GM19351 (cell line): ENCODE measurements around the gene PDE2A.

Source experiments
- ATAC-seq: cut with Tn5 transposase; IDR thresholded peaks from one replicate; pipeline ENCODE4 v1.9.1; 2021; ENCODE audit warnings: mild to moderate bottlenecking, moderate library complexity; ENCODE audit not compliant: unreplicated experiment

PDE2A gene

DNA sequence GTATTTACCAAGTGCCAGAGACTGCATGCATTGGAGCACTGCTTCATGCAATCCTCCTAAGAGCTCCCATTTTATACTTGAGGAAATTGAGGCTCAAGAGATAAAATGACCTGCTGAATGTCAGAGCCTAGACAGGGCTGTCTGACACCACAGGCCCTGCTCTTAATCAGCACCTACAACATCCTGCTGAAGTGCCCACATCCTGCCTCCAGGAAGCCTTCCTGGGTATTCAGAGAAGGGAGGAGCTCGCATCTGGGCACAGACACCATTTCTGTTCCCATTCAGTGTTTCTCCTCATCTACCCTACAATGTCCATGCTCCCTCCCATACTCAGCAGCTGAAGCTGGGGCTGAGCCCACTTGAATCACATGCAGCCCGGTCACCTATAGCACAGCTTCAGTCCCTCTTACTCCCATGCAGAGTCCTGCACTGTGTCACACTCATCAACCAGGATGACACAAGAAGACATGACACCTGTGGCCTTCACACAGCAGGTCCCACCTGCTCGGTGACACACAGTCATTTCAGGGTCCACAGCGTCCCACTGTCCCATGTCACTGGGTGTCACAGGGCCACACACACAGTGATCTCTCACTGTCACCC is 53.1 kb downstream of the PDE2A start:
- no peak for ATAC-seq

DNA sequence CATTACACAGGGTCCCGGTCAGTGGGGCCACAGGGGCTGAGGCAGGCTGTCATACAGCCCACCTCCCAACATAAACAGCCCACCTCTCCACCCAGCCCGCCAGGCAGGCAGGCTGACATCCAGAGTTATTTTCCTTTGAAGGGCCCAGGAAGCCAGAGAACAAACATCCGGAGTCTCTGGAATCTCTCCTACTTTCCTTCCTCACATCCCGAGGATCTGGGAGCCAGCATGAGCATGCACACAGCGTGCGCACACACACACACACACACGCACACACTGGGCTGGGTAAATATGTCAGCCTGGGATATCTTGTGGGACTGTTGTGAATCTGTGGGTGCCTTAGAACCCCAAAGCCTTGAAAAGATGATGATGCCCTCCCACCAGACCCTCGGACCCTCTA is 55.4 kb downstream of the PDE2A start:
- no peak for ATAC-seq

DNA sequence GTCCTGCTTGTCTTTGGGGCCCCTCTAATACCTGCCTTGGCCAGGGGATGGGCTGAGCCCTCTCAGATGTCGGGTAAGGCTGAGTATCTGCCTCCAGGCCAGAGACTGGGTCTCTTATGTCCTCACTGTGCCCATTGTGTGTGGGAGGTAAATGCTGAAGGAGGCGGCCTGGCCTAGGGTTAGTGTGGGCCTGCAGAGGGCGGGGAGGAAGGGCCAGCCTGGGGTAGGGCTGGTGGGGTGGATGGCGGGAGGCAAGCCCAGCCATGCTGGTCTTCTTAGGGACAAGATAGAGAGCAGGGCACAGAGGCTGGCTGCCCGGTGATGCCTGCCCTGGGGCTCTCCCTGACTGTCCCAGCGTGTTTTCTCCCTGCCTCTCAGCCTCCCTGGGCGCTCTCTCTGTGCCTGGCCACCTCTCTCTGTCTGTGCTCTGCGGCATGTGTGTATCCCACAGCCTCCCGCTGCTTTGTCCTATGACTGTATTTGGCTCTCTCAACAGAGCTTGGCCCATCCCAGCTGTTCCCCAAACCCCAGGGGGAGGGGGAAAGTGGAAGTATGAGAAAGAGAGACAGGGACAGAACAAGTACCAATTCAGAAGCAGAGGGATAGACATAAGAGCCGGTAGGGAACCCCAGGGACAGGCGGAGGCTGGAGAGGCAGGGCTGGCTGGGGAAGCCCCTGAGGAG is 57.0 kb downstream of the PDE2A start:
- ATAC-seq, result no peak

DNA sequence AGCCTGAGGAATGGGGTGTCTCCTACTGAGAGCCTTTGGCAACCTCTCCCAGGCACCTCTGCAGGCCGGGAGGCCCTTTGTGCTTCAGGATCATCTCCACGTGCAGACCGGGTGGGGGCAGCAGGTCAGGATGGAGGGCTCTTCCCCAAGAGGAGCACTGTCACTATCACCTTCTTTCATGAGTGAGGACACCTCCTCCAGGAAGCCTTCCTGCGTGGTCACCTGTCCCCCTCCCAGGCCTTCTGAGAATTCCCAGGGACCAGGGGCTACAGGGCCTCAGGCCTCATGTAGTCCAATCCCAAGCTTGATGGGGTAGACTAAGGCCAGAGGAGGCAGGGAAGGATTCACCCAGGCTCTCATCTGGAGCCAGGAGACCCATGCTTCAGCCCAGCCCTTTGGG is 57.6 kb downstream of the PDE2A start:
- no peak for ATAC-seq

GRCh38 chr11:72615329-72615728 is 58.9 kb downstream of the PDE2A start:
- ATAC-seq, result no peak

GRCh38 chr11:72614381-72614780 is 59.8 kb downstream of the PDE2A start:
- no peak for ATAC-seq

DNA sequence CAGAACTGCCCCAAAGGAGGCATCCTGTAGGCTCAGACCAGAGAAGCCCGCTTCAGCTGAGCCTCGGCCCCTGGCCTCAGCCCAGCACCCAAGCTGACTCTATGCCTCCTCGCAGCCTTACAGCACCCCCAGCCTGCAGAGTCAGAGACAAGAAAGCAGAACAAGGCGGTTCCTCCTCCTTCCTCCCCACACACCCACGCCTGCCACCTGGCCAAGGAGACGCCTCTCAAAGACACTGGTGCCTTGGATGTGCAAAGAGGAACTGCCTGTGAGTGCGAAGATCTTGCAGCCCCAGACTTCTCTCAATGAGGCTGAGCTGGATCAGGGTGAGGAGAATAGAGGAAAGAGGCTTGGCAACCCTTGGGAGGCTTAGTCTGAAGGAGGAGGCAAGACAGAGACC is 60.2 kb downstream of the PDE2A start:
- peak; percentile 96 for ATAC-seq

DNA sequence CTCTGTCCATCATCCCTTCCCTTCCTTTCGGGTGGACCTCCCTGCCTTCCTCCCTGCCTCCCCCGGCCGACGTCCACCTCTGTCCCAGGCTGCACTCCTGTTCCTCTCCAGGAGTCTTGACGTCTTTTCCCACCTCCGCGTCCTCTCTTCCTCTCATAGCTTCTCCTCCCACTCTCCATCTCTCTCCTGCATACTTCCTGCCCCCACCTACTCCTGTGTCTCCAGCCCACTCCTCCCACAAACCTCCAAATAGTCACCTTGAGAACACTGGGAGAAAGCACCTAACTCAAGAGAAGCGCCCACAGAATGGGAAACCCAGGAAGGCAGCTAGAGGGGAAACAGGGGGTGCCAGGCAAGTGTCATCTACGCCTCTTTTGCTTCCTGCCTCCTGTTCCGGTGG is 60.8 kb downstream of the PDE2A start:
- ATAC-seq, result no peak

DNA sequence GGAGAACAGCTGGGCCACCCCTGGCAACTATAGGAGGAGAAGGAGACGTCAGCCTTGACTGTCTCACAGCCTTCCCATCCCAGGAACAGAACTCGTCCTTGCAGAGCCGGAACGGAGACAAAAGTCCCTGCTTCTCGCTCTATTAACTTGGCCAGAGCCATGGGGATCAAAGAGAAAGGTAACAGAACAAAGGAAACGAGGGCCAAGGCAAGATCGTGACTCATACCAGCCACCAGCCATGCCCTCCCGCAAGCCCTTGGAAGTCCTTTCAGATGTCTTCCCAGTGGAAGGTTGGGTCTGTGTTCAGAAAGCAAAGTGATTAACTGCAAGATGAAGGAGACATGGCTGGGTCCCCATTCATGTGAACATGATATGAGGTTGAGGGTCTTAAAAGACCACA is 64.7 kb downstream of the PDE2A start:
- ATAC-seq, result no peak

DNA sequence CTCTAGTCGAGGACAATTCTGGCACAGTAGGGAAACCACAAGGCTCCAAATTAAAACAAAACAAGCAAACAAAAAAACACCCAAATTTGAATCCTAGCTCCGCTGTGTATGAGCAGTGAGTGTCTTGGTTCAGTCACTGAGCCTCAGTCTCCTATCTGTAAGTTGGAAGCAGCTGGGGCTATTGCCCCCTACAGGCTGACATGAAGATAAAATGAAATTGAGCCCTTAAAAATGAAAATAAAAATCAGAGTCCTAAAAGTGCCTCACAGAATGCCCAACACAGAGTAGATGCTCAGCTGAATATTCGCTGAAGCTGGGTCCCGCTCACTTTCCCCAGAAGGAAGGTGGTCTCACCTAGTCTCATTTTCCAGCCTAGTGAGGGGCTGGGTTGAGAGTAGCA is 65.2 kb downstream of the PDE2A start:
- ATAC-seq, result no peak

DNA sequence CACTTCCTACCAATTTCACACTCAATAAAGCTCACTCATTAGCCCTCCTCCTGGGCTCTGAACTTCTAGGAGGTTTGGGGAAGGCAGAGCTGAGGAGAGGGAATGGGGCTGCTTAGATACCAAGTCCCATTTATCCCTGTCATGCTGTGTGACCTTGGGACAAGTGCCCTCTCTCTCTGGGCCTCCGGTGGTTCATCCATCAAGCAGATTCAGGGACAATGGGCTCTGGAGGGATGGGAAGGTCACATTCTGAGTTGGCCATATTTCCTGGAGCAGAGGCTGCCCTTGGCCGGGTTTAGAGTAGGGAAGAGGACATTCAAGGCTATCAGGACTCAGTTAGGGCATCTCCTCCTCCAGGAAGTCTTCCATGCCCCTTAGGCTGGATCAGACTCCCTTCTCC is 66.7 kb downstream of the PDE2A start:
- no peak for ATAC-seq

- no peak for ATAC-seq
Observed at GRCh38 chr11:72606748-72607468, 67.3 kb downstream of the PDE2A start.

- ATAC-seq, result no peak
Observed at GRCh38 chr11:72605973-72606747, 68.1 kb downstream of the PDE2A start.

- no peak for ATAC-seq
Observed at GRCh38 chr11:72604256-72604655, 70.0 kb downstream of the PDE2A start.

DNA sequence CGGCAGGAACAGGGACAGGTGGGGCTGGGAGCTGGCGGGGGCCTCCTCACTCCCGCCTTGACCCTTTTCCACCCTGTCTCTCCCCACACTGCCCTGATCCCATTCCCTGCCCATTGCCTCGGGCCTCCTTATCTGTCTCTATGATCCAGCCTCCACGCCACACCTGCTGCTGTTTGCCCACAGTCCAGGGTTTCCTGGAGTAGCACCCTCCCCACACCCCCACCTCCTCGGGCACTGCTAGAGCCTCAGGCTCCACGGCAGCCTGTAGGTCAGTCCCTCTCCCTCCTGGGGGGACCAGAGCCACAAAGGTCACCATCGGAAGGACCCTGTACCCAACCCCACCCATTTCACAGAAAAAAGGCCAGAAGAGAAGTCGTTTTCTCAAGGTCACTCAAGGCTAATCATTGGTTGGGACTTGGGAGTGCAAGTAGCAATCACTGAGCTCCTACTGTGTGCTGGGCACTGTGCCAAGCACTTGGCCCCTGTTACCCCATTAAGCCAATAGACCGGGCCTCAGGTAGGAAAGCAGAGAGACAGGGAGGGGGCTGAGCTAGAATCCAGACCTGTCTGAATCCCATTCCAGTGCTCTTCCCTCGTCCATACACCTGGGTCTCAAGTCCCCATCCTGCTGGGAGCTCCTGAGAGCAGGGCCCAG is 71.8 kb downstream of the PDE2A start:
- no peak for ATAC-seq

- ATAC-seq, result no peak
Observed at GRCh38 chr11:72600557-72600956, 73.7 kb downstream of the PDE2A start.

- no peak for ATAC-seq
Observed at GRCh38 chr11:72599325-72600117, 74.7 kb downstream of the PDE2A start.

DNA sequence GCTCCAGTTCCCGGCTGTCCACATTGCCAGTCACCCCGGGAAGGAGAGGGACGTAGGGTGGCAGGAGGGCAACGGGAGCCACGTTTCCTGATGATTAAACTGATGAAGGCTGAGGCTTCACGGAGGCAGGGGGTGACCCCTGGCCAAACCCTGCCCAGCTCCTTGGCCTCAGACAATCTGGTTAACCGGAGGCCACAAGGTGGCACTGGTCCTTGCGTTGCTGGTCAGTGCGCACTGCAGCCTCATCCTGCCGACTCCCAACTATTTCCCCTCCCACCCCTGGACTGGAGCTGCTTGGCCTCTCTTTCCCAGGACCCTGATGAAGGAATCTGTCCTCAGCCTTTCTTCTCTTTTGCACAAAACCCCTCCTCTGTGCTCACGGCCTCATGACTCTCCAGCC is 75.3 kb downstream of the PDE2A start:
- ATAC-seq, result no peak

GRCh38 chr11:72598466-72598865 is 75.8 kb downstream of the PDE2A start:
- no peak for ATAC-seq

- no peak for ATAC-seq
Observed at GRCh38 chr11:72597721-72598120, 76.5 kb downstream of the PDE2A start.
